GM10248 (cell line): Measurements from ENCODE around the gene ZNF71.

ENCODE experiments used
- CTCF ChIA-PET: fragments of 300-600 bp; sonication (Branson Sonifier 250); formaldehyde crosslinking; extraction: SDS; loops from one replicate; lab custom pipeline; 2021; ENCODE audit warnings: antibody characterized with exemption; lab: Yijun Ruan, JAX
- POLR2A ChIA-PET: fragments of 350-650 bp; sonication (Branson Sonifier 250); formaldehyde crosslinking; extraction: SDS; loops from one replicate; lab custom pipeline; 2020; ENCODE audit warnings: antibody characterized with exemption; lab: Yijun Ruan, JAX
- DNase-seq: peaks from one replicate; pipeline ENCODE4 v3.0.0; 2012; ENCODE audit errors: extremely low spot score
- TF ChIP-seq, protein P1 (sequence below): IDR thresholded peaks from 2 replicates; pipeline ENCODE4 v1.5.1; 2012; ENCODE audit warnings: mild to moderate bottlenecking, low read depth; ENCODE audit errors: extremely low read depth, missing control alignments, control extremely low read depth

The ZNF71 gene

GRCh38 chr19:56594783-56595547 is at the start of gene ZNF71:
Gene ZNF71, plus strand, starts transcription at chr19:56595302. Its CDS starts 6,257 bp downstream, at chr19:56601559.
- ChIA-PET CTCF (no interaction called here), POLR2A (no interaction called here)
- peak; percentile 97 for DNase-seq
- TF ChIP-seq, protein P1, sequence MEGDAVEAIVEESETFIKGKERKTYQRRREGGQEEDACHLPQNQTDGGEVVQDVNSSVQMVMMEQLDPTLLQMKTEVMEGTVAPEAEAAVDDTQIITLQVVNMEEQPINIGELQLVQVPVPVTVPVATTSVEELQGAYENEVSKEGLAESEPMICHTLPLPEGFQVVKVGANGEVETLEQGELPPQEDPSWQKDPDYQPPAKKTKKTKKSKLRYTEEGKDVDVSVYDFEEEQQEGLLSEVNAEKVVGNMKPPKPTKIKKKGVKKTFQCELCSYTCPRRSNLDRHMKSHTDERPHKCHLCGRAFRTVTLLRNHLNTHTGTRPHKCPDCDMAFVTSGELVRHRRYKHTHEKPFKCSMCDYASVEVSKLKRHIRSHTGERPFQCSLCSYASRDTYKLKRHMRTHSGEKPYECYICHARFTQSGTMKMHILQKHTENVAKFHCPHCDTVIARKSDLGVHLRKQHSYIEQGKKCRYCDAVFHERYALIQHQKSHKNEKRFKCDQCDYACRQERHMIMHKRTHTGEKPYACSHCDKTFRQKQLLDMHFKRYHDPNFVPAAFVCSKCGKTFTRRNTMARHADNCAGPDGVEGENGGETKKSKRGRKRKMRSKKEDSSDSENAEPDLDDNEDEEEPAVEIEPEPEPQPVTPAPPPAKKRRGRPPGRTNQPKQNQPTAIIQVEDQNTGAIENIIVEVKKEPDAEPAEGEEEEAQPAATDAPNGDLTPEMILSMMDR = no peak

- DNase-seq = no peak
- ChIA-PET POLR2A (no interaction called here), CTCF (no interaction called here)
- TF ChIP-seq, protein P1 = no peak
These were observed 47.6 kb upstream of the ZNF71 start for GRCh38 chr19:56547535-56547934.

DNA sequence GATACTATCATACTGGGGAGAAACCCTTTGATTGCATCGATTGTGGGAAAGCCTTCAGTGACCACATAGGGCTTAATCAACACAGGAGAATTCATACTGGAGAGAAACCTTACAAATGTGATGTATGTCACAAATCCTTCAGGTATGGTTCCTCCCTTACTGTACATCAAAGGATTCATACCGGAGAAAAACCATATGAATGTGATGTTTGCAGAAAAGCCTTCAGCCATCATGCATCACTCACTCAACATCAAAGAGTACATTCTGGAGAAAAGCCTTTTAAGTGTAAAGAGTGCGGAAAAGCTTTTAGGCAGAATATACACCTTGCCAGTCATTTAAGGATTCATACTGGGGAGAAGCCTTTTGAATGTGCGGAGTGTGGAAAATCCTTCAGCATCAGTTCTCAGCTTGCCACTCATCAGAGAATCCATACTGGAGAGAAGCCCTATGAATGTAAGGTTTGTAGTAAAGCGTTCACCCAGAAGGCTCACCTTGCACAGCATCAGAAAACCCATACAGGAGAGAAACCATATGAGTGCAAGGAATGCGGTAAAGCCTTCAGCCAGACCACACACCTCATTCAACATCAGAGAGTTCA is 40.7 kb upstream of the ZNF71 start:
- ChIA-PET POLR2A (no interaction called here), CTCF (interaction anchor here (1.3 kb wide), 1 partner anchor 12 kb away, joined by 4 read pairs; no protein-coding TSS in a partner anchor)
- DNase-seq = no peak
- TF ChIP-seq, protein P1 = no peak

DNA sequence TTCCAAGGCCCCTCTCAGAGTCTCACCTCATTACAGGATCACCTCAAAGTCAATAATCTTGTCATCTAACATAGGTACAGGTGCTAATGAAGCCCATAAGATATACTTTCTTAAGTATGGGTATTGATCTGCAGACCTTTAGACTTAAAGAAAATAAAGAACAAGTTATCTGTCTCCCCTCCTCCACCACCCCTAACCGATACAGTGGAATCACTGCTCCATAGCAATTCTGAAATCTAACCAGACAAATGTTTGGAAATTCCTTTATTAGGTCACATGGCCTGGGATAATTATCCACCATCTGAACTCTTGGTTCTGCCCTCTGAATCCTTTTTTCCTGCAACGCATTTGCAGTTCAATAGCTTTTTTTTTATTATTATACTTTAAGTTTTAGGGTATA is 32.3 kb upstream of the ZNF71 start:
- TF ChIP-seq, protein P1 = no peak
- no peak for DNase-seq
- POLR2A ChIA-PET = no interaction called here
- CTCF ChIA-PET = no interaction called here

DNA sequence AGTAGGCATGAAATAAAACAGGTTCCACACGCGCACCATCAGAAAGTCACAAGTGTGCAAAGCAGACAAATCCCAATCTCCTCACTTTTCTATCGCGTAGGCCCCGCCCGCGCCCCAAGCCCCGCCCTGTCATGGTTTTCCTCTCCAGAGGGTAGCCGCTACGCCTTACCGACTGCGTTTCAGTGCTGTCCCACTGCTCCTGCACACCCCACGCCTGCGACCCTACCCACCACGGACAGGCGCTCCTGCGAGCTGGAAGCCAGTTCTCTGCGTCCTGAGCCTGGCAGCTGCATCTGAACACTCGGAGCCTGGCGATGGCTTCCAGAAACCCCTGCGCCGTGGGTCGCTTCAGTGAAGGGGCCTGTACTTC is 28.2 kb upstream of the ZNF71 start:
- no peak for DNase-seq
- ChIA-PET CTCF (interaction anchor here (1.4 kb wide), 1 partner anchor 12 kb away, joined by 4 read pairs; no protein-coding TSS in a partner anchor), POLR2A (no interaction called here)

More for the DNA sequence above, 28.2 kb upstream of the ZNF71 start:
- TF ChIP-seq, protein P1 = no peak
